Measurements from ENCODE around the gene KMT5C. TPM values are rescaled to one million over a fixed set of nuclear protein-coding genes. Genes with fewer than 3 reads are reported as not detected.

The KMT5C gene
- total RNA-seq, 2 donors from 2014 or later = 73.1 to 80.6 TPM

GRCh38 chr19:55308281-55308680, 31.4 kb upstream of the KMT5C start:
- no peaks in the 10 kb centered on the region for H3K9me3 ChIP-seq (ENCODE audit: control insufficient read depth, low read length)
- Mint-ChIP-seq H3K27ac (no peak overlapping the region), H3K27me3 (ENCODE audit: insufficient read depth) (no peaks in the 10 kb centered on the region), H3K9me3 (no peaks in the 10 kb centered on the region), H3K4me3 (no peak overlapping the region), H3K36me3 (ENCODE audit: low read depth) (peaks cover 59% of the 10 kb centered on the region), H3K4me1 (peaks cover 3% of the 10 kb centered on the region)
- peaks cover 67% of the 10 kb centered on the region for H3K36me3 ChIP-seq (ENCODE audit: control insufficient read depth, insufficient read depth, low read length)
- no peak for DNase-seq
- no peak overlapping the region for H3K9ac ChIP-seq (ENCODE audit: extremely low read depth, low read length, poor library complexity, severe bottlenecking)
- no peaks in the 10 kb centered on the region for H3K4me1 ChIP-seq (ENCODE audit: control insufficient read depth, insufficient read depth, low read length)
- no peaks in the 10 kb centered on the region for H3K27me3 ChIP-seq (ENCODE audit: control insufficient read depth, insufficient read depth, low read length, poor library complexity, severe bottlenecking)
- TF ChIP-seq CTCF (conservative IDR thresholded peaks at IDR 0.05) = no peak
- H3K27ac ChIP-seq (ENCODE audit: low read depth, low read length) = no peak overlapping the region
- 98 to 100% methylated on average over 7 to 11 of the region's 11 CpGs for WGBS, 2 experiments (ENCODE audit: insufficient coverage in 1 of 2, insufficient read length in 1 of 2)
- H3K4me3 ChIP-seq (ENCODE audit: low read length) = no peak overlapping the region

- no peaks in the 10 kb centered on the region for H3K27me3 Mint-ChIP-seq (ENCODE audit: insufficient read depth)
- WGBS, 2 experiments (ENCODE audit: insufficient coverage in 1 of 2, insufficient read length in 1 of 2) = 89 to 95% methylated on average over 3 to 5 of the region's 5 CpGs
- H3K36me3 Mint-ChIP-seq (ENCODE audit: low read depth) = peaks cover 52% of the 10 kb centered on the region
- peaks cover 3% of the 10 kb centered on the region for H3K4me1 Mint-ChIP-seq
- H3K9me3 ChIP-seq (ENCODE audit: control insufficient read depth, low read length) = no peaks in the 10 kb centered on the region
- H3K36me3 ChIP-seq (ENCODE audit: control insufficient read depth, insufficient read depth, low read length) = peaks cover 56% of the 10 kb centered on the region
- H3K9me3 Mint-ChIP-seq = no peaks in the 10 kb centered on the region
- peaks cover 2% of the 10 kb centered on the region for H3K4me1 ChIP-seq (ENCODE audit: control insufficient read depth, insufficient read depth, low read length)
- H3K27ac Mint-ChIP-seq = no peak overlapping the region
- no peak overlapping the region for H3K27ac ChIP-seq (ENCODE audit: low read depth, low read length)
- DNase-seq = no peak
- no peak overlapping the region for H3K4me3 ChIP-seq (ENCODE audit: low read length)
- no peaks in the 10 kb centered on the region for H3K27me3 ChIP-seq (ENCODE audit: control insufficient read depth, insufficient read depth, low read length, poor library complexity, severe bottlenecking)
- H3K4me3 Mint-ChIP-seq = no peak overlapping the region
- no peak for TF ChIP-seq CTCF (conservative IDR thresholded peaks at IDR 0.05)
- H3K9ac ChIP-seq (ENCODE audit: extremely low read depth, low read length, poor library complexity, severe bottlenecking) = no peak overlapping the region
Measured at GRCh38 chr19:55309448-55309847, 30.2 kb upstream of the KMT5C start.

DNA sequence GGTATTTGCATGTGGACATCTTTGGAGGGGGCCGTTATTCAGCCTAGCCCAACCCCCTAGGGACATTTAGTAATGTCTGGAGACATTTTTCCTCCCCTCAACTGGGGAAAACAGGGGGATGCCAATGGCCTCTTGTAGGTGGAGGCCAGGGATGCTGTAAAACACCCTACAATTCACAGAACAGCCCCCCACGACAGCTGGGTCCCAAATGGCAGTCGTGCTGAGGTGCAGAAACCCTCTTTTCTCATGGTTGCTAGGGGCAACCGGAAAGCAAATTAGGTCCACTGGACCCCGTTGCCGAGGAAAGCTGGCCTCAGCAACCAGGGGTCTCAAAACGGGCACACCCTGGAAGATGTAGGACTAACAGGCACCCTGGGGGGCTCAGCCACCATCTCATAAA, 29.2 kb upstream of the KMT5C start:
- no peak overlapping the region for H3K9ac ChIP-seq (ENCODE audit: extremely low read depth, low read length, poor library complexity, severe bottlenecking)
- H3K27ac ChIP-seq (ENCODE audit: low read depth, low read length) = no peak overlapping the region
- 89 to 92% methylated on average over 6 to 7 of the region's 7 CpGs for WGBS, 2 experiments (ENCODE audit: insufficient coverage in 1 of 2, insufficient read length in 1 of 2)
- H3K36me3 ChIP-seq (ENCODE audit: control insufficient read depth, insufficient read depth, low read length) = peaks cover 46% of the 10 kb centered on the region
- no peaks in the 10 kb centered on the region for H3K9me3 ChIP-seq (ENCODE audit: control insufficient read depth, low read length)
- TF ChIP-seq CTCF (conservative IDR thresholded peaks at IDR 0.05) = no peak
- no peak for DNase-seq
- H3K36me3 Mint-ChIP-seq (ENCODE audit: low read depth) = peaks cover 45% of the 10 kb centered on the region
- peaks cover 3% of the 10 kb centered on the region for H3K4me1 ChIP-seq (ENCODE audit: control insufficient read depth, insufficient read depth, low read length)
- peaks cover 3% of the 10 kb centered on the region for H3K4me1 Mint-ChIP-seq
- H3K27me3 Mint-ChIP-seq (ENCODE audit: insufficient read depth) = no peaks in the 10 kb centered on the region
- no peaks in the 10 kb centered on the region for H3K27me3 ChIP-seq (ENCODE audit: control insufficient read depth, insufficient read depth, low read length, poor library complexity, severe bottlenecking)
- H3K4me3 ChIP-seq (ENCODE audit: low read length) = no peak overlapping the region
- no peak overlapping the region for H3K4me3 Mint-ChIP-seq
- H3K27ac Mint-ChIP-seq = no peak overlapping the region
- H3K9me3 Mint-ChIP-seq = no peaks in the 10 kb centered on the region

Measured in endodermal cell (in vitro differentiated cells).